Caco-2 (cell line): ENCODE measurements around the gene DPH6. TPM values are rescaled to one million over a fixed set of nuclear protein-coding genes. Genes with fewer than 3 reads are reported as not detected.
"Not testable (repeated sequence)": the region's sequence is repeated elsewhere in the genome, so short reads cannot be mapped to it uniquely, and the experiment has no call there.

Source experiments
- BruUV-seq: library from RNA; stranded (reverse); fragments of 400-500 nt; replicated peaks from 2 replicates; lab custom pipeline; 2021; lab: Mats Ljungman, UMichigan
- CTCF ChIA-PET: fragments of 300-600 bp; sonication (Branson Sonifier 250); formaldehyde crosslinking; loops from one replicate; lab custom pipeline; 2022; ENCODE audit warnings: antibody characterized with exemption; lab: Charles Lee
- POLR2A ChIA-PET: fragments of 300-600 bp; sonication (Branson Sonifier 250); formaldehyde crosslinking; loops from one replicate; lab custom pipeline; 2022; ENCODE audit warnings: antibody characterized with exemption; lab: Charles Lee
- DNase-seq, 2 experiments: peaks; one replicate each; pipeline versions ENCODE4 v3.0.0 to v3.0.0-alpha.2; 2020 to 2022
- H3K27me3 ChIP-seq: replicated peaks from 2 replicates; pipeline ENCODE4 v1.6.0; 2011; ENCODE audit warnings: low read length; ENCODE audit not compliant: control insufficient read depth, insufficient read depth
- H3K36me3 ChIP-seq: 2 replicates; pipeline ENCODE4 v1.5.1; 2011; ENCODE audit warnings: low read length; ENCODE audit not compliant: control insufficient read depth, insufficient read depth
- H3K4me1 ChIP-seq: fragments of 250-450 bp; sonication (Bioruptor Pico); 2 replicates; pipeline ENCODE4 v1.5.1; 2020; ENCODE audit warnings: mild to moderate bottlenecking
- H3K4me3 ChIP-seq: 2 replicates; pipeline ENCODE4 v1.5.1; 2011; ENCODE audit warnings: low read depth, mild to moderate bottlenecking, control low read depth, low read length
- H3K9me3 ChIP-seq: fragments of 250-450 bp; sonication (Bioruptor Pico); 2 replicates; pipeline ENCODE4 v1.5.1; 2020; ENCODE audit warnings: mild to moderate bottlenecking, moderate library complexity
- H3K27ac Mint-ChIP-seq: one replicate; pipeline ENCODE4 v1.8.0; 2022; ENCODE audit warnings: mixed read lengths; ENCODE audit not compliant: unreplicated experiment
- H3K27me3 Mint-ChIP-seq: one replicate; pipeline ENCODE4 v1.8.0; 2022; ENCODE audit warnings: mixed read lengths; ENCODE audit not compliant: insufficient read depth, unreplicated experiment
- H3K36me3 Mint-ChIP-seq: one replicate; pipeline ENCODE4 v1.8.0; 2022; ENCODE audit warnings: mild to moderate bottlenecking, mixed read lengths; ENCODE audit not compliant: insufficient read depth, unreplicated experiment
- H3K4me1 Mint-ChIP-seq: one replicate; pipeline ENCODE4 v1.8.0; 2022; ENCODE audit warnings: low read depth, mixed read lengths; ENCODE audit not compliant: unreplicated experiment
- H3K4me3 Mint-ChIP-seq: one replicate; pipeline ENCODE4 v1.8.0; 2022; ENCODE audit warnings: mild to moderate bottlenecking, moderate library complexity, mixed read lengths; ENCODE audit not compliant: unreplicated experiment
- H3K9me3 Mint-ChIP-seq: one replicate; pipeline ENCODE4 v1.8.0; 2022; ENCODE audit warnings: mixed read lengths; ENCODE audit not compliant: unreplicated experiment
- intact Hi-C: fragments of 100-400 bp; cut with micrococcal nuclease; formaldehyde crosslinking; loops from one replicate; pipeline ENCODE4 v1.10.0; 2022; ENCODE audit not compliant: unreplicated experiment
- total RNA-seq: library from RNA; stranded (reverse); gene quantifications from 2 replicates; pipeline ENCODE4 v1.2.3, GENCODE V29; 2022
- TF ChIP-seq, protein P1 (sequence below), 2 experiments: fragments of 200-600 bp in 1 of 2; IDR thresholded peaks; 1 replicate in 1 of 2; 2 replicates in 1 of 2; pipeline versions ENCODE4 v1.5.1 to v1.8.0; 2011 to 2022; ENCODE audit warnings: antibody characterized with exemption in 1 of 2, control low read depth in 1 of 2, inconsistent platforms in 1 of 2, low read depth in 1 of 2, low read length in 1 of 2, mild to moderate bottlenecking in 1 of 2, moderate library complexity in 1 of 2; ENCODE audit not compliant: insufficient read depth in 1 of 2, severe bottlenecking in 1 of 2, unreplicated experiment in 1 of 2

Gene DPH6
- total RNA-seq, 1 experiment from 2014 or later, result 24.0 TPM

- no peak overlapping the region for H3K4me3 Mint-ChIP-seq
- CTCF ChIA-PET, result interaction anchor here (6.0 kb wide), 1 partner anchor 154 kb away, joined by 115 read pairs; no protein-coding TSS in a partner anchor
- TF ChIP-seq, protein P1, sequence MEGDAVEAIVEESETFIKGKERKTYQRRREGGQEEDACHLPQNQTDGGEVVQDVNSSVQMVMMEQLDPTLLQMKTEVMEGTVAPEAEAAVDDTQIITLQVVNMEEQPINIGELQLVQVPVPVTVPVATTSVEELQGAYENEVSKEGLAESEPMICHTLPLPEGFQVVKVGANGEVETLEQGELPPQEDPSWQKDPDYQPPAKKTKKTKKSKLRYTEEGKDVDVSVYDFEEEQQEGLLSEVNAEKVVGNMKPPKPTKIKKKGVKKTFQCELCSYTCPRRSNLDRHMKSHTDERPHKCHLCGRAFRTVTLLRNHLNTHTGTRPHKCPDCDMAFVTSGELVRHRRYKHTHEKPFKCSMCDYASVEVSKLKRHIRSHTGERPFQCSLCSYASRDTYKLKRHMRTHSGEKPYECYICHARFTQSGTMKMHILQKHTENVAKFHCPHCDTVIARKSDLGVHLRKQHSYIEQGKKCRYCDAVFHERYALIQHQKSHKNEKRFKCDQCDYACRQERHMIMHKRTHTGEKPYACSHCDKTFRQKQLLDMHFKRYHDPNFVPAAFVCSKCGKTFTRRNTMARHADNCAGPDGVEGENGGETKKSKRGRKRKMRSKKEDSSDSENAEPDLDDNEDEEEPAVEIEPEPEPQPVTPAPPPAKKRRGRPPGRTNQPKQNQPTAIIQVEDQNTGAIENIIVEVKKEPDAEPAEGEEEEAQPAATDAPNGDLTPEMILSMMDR (IDR thresholded peaks at IDR 0.05; ENCODE audit: insufficient read depth in 1 of 2, low read depth in 1 of 2, low read length in 1 of 2, severe bottlenecking in 1 of 2, unreplicated experiment in 1 of 2), result no peak
- Histone ChIP-seq H3K27me3 (no peaks in the 10 kb centered on the region), H3K4me1 (peaks cover 8% of the 10 kb centered on the region), H3K36me3 (no peaks in the 10 kb centered on the region), H3K9me3 (no peaks in the 10 kb centered on the region), H3K4me3 (no peak overlapping the region)
- H3K27ac Mint-ChIP-seq, result no peak overlapping the region
- no TSS peak for BruUV-seq
- no peaks in the 10 kb centered on the region for H3K9me3 Mint-ChIP-seq
- no peaks in the 10 kb centered on the region for H3K4me1 Mint-ChIP-seq
- DNase-seq, result no peak
- intact Hi-C loops, result loop anchor here (5.0 kb wide), 1 partner anchor 135 kb away; no protein-coding TSS in a partner anchor
- POLR2A ChIA-PET, result no interaction called here
- H3K36me3 Mint-ChIP-seq, result peaks cover 18% of the 10 kb centered on the region
- no peaks in the 10 kb centered on the region for H3K27me3 Mint-ChIP-seq
Observed at GRCh38 chr15:35442742-35443141, 103.2 kb downstream of the DPH6 start.

DNA sequence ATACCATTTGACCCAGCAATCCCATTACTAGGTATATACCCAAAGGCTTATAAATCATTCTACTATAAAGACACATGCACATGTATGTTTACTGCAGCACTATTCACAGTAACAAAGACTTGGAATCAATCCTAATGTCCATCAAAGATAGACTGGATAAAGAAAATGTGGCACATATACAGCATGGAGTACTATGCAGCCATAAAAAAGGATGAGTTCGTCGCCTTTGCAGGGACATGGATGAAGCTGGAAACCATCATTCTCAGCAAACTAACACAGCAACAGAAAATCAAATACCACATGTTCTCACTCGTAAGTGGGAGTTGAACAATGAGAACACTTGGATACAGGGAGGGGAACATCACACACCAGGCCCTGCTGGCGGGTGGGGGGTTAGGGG lies 104.7 kb downstream of the DPH6 start:
- DNase-seq, H3K4me3 ChIP-seq, CTCF ChIA-PET, H3K4me1 Mint-ChIP-seq, POLR2A ChIA-PET, H3K36me3 ChIP-seq, H3K27me3 Mint-ChIP-seq, H3K27ac Mint-ChIP-seq, H3K9me3 Mint-ChIP-seq, H3K4me1 ChIP-seq, BruUV-seq, H3K27me3 ChIP-seq, H3K9me3 ChIP-seq, H3K4me3 Mint-ChIP-seq: not testable (repeated sequence)
- peaks cover 16% of the 10 kb centered on the region for H3K36me3 Mint-ChIP-seq
- intact Hi-C loops, result loop anchor here (5.0 kb wide), 1 partner anchor 134 kb away; no protein-coding TSS in a partner anchor

- POLR2A ChIA-PET, result no interaction called here
Observed at GRCh38 chr15:35440265-35440664, 105.7 kb downstream of the DPH6 start.

More at GRCh38 chr15:35440265-35440664, 105.7 kb downstream of the DPH6 start:
- intact Hi-C loops, result loop anchor here (5.0 kb wide), 1 partner anchor 133 kb away; no protein-coding TSS in a partner anchor
- H3K4me3 Mint-ChIP-seq, result no peak overlapping the region
- DNase-seq, result no peak
- H3K27me3 Mint-ChIP-seq, result no peaks in the 10 kb centered on the region
- no peak overlapping the region for H3K27ac Mint-ChIP-seq
- BruUV-seq, result no TSS peak
- H3K4me1 Mint-ChIP-seq, result no peaks in the 10 kb centered on the region
- CTCF ChIA-PET, result no interaction called here
- no peaks in the 10 kb centered on the region for H3K27me3 ChIP-seq
- no peaks in the 10 kb centered on the region for H3K9me3 Mint-ChIP-seq
- TF ChIP-seq, protein P1 (IDR thresholded peaks at IDR 0.05; ENCODE audit: insufficient read depth in 1 of 2, low read depth in 1 of 2, low read length in 1 of 2, severe bottlenecking in 1 of 2, unreplicated experiment in 1 of 2), result no peak
- H3K36me3 Mint-ChIP-seq, result peaks cover 18% of the 10 kb centered on the region
- H3K4me3 ChIP-seq, result no peak overlapping the region
- H3K9me3 ChIP-seq, result peaks cover 7% of the 10 kb centered on the region
- peaks cover 8% of the 10 kb centered on the region for H3K4me1 ChIP-seq
- no peaks in the 10 kb centered on the region for H3K36me3 ChIP-seq
